GM18870 (cell line): ENCODE data around the gene RAI14.

ENCODE experiments used
- ATAC-seq: cut with Tn5 transposase; IDR thresholded peaks from one replicate; pipeline ENCODE4 v1.9.1; 2021; ENCODE audit warnings: moderate library complexity; ENCODE audit not compliant: unreplicated experiment

The RAI14 gene

DNA sequence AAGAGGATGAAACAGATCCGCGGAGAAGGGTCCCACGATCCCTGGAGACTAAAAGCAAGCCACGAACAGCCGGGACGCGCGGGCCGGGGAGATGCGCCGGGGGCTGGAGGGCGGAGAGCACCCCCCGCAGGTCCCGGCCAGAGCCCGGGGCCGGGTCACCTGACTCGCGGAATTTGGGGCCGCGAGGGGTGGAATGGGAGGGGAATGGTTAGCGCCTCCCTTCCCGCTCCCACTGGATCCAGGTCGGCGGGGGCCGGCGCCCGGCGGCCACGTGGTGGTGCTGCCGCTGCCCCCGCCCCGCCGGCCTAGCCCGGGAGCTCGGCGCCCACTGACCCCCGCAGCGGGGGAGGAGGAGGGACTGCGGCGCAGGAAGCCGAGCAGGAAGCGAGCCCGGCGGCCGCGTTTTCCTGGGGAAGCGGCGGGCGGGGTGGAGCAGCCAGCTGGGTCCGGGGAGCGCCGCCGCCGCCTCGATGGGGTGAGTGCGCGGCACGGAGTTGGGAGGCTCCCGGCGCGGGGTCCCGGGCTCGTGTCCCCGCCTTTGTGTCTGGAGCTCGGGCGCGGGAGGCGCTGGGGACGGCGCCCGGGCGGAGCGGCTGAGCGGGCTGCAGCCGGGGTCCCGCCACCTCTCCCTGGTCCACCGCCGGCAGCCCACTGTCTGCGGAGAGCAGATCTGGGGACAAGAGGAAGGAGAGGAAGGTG lies at the start of gene RAI14:
RAI14 (plus strand) TSS at position 328 of the 699 bp plus-strand sequence. CDS start 30,592 bp downstream, outside the sequence.
- ATAC-seq: no peak

GRCh38 chr5:34608368-34608767 lies 47.8 kb upstream of the RAI14 start:
- no peak for ATAC-seq

DNA sequence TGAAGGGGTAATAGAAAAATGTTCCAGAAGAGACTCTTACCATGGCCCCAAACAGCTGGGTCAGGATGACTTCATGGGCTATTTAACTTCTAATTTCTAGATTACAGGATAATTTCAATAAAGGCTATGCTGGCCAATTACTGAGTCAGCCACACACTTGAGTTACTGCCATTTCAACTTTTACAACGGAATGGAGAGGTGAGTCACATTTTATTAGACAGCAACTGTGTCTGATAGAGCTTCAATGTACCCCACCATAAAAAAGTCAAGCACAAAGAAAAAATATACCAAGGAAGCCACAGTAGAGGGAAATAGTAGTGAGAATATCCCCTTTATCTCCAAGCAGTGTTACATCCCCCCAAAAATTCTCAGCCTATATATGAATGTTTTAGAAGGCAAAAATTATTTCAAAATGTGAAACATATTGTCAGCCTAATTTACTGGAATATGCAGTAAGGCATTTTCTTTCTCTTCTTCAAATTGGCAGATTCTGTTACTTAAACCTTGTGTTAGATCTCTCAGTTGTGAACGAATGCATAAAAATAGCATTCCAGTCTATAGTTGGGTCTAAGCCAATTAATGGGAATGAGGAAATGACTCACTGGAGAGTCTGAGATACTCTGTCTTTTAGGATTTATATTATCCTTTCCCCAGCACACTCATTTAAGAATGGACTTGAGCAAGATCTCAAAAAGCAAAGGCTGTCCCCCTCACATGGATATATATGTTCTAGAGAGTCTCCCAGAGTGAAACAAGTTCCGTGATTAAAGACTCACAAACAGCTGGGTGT lies 47.1 kb upstream of the RAI14 start:
- no peak for ATAC-seq

DNA sequence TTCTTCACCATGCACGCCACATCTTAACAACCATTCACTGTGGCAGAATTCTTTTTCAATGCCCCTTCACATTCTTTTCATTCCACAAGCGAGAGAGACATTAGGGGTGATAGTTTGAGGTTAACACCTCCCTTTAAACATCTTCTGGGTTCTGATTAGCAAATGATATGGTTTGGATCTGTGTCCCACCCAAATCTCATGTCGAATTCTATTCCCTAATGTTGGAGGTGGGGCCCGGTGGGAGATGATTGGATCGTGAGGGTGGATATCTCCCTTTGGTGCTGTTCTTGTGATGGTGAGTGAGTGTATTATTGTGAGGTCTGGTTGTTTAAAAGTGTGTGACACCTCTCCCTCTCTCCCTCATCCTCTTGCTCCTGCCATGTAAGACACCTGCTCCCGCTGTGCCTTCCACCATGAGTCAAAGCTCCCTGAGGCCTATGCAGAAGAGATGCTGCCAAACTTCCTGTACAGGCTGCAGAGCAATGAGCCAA lies 46.1 kb upstream of the RAI14 start:
- ATAC-seq: no peak

DNA sequence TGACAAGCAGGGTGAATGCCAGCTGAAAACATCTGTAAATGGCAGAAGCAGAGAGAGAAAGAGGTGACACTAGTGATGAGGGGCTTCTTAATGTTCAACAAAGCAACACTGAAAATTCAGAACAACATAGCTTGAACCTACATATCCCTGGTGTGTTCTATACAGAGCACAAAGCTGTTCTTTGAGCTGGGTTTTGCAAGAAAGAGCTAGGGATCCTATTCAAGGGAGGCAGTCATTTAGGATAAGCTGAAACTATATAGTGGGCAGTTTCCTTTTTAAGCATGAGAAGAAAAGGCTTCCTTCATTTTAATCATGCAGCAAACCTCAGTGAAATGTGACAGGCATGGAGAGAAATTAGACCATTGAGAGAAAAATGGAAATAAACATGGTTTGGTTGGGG lies 45.6 kb upstream of the RAI14 start:
- no peak for ATAC-seq

- ATAC-seq: no peak
Observed at GRCh38 chr5:34611464-34612415, 44.4 kb upstream of the RAI14 start.

DNA sequence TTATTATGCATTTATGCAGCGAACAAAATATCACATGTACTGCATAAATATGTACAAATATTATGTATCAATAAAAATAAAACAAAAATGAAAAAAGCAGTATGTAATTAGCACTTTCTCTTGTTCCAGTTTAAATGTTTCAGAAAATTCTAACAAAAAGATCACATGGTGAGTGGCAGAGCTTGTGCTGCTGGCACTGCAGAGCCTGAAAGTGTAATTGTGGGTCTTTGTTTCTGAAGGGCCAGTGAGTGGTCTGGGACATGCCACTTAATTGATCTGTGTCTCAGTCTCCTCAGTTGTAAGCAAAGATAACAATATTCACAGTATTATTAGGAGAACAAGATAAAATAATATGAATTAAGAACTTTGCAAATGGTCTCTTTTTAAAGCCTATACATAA lies 39.5 kb upstream of the RAI14 start:
- no peak for ATAC-seq

GRCh38 chr5:34618371-34619065 lies 37.6 kb upstream of the RAI14 start:
- ATAC-seq: no peak

GRCh38 chr5:34620185-34620584 lies 35.9 kb upstream of the RAI14 start:
- no peak for ATAC-seq

DNA sequence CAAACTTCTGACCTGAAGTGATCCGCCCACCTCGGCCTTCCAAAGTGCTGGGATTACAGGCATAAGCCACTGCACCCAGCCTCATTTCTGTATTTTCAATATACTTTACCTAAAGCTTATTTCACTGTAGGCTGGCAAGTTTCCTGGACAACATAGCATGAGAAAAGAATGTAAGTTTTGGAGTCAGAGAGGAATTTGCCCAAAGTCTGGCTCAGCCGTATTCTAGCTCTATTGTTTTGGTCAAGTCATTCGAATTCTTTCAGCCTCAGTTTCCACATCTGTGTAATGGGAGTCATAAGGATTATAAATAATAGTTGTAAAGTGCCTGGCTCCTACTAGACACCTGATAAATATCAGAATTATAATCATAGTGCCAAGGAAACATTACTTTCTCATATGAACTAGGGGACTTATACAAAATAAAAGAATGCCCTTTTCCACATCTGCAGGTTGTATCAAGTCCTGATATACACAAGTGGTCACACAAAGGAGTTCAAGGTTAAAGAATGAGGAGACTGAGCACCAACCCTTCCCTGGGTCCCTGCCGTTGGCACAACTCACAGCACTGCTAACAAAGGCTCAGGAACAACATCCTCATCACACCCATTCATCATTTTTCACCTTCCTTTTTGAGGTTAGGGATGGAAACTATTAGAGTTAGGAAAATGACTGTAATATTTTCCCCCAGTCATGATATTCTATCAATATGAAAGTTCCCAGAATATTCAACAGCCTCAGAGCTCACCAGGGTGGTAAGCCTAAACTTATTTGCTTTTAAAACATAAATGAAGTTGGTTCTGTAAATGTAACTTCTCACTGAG lies 34.6 kb upstream of the RAI14 start:
- no peak for ATAC-seq

DNA sequence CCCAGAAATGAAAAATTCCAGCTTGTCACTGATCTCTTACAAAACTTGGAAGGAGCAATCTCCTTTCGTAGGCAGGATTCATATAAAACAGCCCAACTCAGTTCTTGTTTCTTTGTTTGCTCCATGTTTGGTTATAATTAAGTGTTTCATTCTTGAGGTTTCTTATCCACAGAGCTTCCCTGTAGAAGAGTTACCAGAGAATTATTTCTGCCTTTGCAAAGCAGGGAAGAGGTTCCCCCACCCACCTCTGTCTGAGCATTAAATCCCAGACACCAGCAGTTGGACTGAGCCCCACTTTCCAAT lies 34.1 kb upstream of the RAI14 start:
- no peak for ATAC-seq

DNA sequence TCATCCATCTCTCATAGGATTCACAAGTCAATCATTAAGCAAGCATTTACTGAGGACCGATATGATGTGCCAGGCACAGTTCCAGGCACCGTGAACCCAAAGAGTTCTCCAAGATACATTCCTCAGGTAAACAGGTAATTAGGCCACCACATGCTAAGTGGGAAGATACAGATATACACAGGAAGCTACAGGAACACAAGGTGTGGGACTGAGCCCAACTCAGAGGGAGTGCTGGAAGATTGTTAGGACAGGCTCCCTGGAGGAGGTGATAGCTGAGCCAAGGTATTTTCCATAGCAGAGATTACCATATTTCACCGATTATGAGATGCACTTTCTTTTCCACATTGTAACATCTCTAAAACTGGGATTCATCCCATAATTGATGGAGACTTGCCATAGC lies 31.4 kb upstream of the RAI14 start:
- ATAC-seq: no peak

DNA sequence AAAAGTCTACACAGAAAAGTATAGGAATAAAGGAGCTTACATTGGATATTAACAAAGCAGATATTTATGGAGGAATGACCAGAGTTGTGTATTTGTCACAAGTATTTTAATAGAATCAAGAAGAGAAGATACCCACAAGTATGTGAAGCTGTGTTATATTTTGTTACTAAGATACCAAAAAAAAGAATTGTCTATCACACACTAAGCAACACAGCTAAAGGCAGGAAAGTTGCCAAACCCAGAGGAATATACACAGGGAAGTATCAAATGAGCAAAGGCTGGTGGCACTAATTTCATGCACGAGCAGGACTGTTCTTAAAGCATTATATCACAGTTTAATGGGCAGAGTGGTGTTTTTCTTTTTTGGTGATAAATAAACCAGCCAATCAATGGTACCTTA lies 30.9 kb upstream of the RAI14 start:
- ATAC-seq: no peak

DNA sequence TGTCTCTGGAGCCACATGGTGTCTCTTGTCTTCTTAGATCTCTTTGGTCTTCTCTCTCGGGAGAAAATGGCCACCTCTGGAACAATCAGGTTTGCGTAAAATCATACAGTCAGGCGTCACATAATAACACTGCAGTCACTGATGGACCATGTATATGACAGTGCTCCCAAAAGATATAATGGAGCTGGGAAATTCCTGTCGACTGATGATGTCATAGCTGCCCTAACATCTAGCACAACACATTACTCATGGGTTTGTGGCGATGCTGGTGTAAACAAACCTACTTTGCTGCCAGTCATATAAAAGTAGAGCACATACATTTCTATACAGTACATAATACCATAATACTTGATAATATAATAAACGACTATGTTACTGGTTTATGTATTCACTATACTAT lies 30.1 kb upstream of the RAI14 start:
- ATAC-seq: no peak

DNA sequence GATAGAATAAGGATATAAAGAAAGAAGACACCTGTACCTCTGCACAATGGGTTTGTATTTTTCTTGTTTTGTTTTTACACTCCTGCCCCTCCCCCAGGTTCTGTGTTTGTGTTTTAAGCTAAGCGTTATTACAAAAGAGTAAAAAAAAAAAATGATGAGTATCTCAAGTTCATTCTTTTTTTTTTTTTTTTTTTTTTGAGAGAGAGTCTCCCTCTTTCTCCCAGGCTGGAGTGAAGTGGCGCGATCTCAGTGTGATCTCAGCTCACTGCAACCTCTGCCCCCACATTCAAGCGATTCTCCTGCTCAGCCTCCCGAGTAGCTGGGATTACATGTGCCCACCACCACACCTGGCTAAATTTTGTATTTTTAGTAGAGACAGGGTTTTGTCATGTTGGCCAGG lies 29.4 kb upstream of the RAI14 start:
- no peak for ATAC-seq

GRCh38 chr5:34627794-34628193 lies 28.3 kb upstream of the RAI14 start:
- ATAC-seq: no peak

- no peak for ATAC-seq
Observed at GRCh38 chr5:34628373-34628772, 27.8 kb upstream of the RAI14 start.

GRCh38 chr5:34630596-34630995 lies 25.5 kb upstream of the RAI14 start:
- ATAC-seq: no peak

GRCh38 chr5:34632807-34633422 lies 23.2 kb upstream of the RAI14 start:
- no peak for ATAC-seq
